SHP77 (cell line): ENCODE measurements around the gene ZNF436.

ENCODE experiments used
- DNase-seq, 2 experiments: peaks; one replicate each; lab custom pipeline; 2025; lab: John Stamatoyannopoulos, UW

Gene ZNF436

DNA sequence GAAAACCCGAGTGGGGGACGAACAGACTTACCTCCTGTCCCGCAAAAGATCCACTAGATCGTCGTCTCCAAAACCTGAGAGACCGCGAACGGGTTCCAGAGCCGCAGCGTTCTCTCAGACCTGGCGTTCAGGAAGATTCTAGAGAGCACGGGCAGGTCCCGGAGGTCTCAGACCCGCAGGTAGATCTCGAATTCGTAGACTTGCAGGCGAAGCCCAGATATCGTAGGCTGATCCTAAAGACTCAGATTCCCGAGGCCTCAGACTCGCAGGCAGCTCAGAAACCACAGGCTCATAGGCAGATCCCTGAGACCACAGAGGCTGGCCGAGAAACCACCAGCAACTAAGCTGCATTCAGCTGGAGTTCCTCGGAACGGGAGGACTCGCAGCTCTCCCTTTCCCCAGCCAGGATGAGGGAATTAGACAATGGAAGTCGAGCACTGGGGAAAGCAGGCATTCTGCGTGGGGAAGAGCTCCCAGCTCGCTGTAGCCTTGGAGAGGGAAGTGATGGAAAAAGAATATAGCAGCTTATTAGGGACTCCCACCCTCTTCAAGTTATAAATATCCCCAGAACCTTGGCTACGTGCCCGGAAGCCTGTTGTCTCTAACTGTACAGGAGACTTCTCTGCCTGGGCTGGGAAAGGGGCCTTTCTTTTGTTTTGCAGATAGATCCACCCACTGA lies at the start of gene ZNF436:
TSS of gene ZNF436 (minus strand) at position 502 of the 679 bp plus-strand sequence. CDS start 1,831 bp downstream, outside the sequence.
- DNase-seq: peak; percentile 70 to 73

DNA sequence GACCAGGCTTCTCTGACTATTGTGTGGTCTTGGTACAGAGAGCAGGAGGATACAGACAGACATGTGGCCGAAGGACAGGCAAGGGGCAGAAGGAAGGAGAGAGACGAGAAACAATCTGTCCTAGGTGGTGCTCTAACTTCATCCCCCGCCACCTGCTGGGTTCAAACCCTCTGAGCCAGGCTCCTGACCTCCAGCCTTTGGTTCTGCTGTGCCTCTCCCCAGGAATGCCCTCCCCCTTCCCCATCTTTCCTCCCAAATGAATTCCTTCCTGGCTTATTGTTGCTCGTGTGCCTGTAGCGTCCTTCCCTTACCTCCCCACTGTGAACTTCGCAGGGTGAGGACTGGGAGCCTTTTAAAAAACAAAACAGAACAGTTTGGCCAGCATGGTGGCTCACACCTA lies 49.5 kb upstream of the ZNF436 start:
- DNase-seq: no peak

GRCh38 chr1:23417570-23417969 lies 47.9 kb upstream of the ZNF436 start:
- peak; percentile 61 to 66 for DNase-seq

DNA sequence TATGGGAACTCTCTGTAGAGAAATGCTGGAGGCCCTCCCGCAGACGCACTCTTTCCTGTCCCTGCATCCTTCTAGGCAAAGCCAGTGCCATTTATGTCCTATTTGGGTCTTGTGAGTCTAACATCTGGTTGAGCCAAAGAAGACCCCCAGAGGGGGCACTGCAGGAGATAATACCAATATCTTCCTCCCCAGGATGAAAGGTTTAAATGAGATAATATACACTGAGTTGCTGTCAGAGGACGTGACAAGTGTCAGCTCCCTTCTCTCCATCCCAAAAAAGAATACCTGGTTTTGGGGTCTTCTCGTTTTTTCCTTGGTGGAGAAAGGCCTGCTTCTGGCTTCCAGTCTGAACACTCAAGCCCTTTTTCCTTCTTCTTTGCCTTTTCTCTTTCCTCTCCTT lies 47.3 kb upstream of the ZNF436 start:
- DNase-seq: no peak

- DNase-seq: no peak
These were observed 39.2 kb upstream of the ZNF436 start for GRCh38 chr1:23408797-23409290.

GRCh38 chr1:23407016-23407630 lies 37.5 kb upstream of the ZNF436 start:
- DNase-seq: no peak

- DNase-seq: no peak
These were observed 36.3 kb upstream of the ZNF436 start for GRCh38 chr1:23405946-23406345.

- DNase-seq: peak; percentile 94
These were observed 34.3 kb upstream of the ZNF436 start for GRCh38 chr1:23403735-23404486.

GRCh38 chr1:23403355-23403734 lies 33.7 kb upstream of the ZNF436 start:
- no peak for DNase-seq

DNA sequence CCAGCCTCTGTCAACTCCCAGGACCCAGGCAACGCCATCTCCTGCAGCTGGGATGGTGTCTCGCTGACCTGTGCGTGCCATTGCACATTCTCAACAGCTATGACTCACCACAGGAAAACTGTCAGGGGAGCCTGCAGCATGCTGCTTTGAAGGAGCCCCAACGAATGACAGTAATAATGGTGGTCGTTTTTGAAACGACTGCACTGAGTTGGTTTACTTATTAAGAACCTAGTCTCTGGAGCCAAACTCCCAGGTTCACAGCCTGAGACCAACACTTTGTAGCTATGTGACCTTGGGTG lies 33.4 kb upstream of the ZNF436 start:
- peak; percentile 18 to 59 for DNase-seq

DNA sequence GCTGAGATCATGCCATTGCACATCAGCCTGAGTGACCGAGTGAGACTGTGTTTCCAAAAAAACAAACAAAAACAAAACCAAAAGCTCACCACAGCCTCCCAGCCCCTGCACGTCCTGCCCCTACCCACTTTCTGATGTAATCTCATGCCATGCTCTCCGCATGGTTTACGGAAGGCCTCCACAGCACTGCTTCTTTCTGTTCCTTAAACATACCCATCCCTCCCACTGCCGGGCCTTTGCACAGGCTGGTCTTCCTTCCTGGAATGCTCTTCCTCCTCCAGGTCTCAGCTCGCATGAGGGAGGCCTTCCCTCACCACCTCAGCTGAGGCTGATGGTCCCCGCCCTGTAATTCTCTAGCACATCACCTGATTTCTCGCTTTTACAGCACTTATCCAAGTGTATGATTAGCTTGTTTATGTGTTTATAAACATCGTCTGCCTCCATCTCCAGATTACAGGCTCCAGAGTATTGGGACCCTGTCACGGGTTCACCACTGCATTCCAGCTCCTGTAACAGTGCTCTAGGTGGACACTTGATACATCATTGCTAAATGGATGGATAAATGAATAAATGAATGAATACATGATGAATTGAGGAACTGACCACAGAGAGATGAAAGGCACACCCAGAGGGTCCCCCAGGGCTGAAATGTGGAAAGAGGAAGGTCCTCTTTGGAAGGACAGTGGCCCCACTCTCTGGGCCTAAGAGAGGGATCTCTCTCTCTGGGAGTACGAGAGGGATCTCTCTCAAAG lies 32.8 kb upstream of the ZNF436 start:
- no peak for DNase-seq

DNA sequence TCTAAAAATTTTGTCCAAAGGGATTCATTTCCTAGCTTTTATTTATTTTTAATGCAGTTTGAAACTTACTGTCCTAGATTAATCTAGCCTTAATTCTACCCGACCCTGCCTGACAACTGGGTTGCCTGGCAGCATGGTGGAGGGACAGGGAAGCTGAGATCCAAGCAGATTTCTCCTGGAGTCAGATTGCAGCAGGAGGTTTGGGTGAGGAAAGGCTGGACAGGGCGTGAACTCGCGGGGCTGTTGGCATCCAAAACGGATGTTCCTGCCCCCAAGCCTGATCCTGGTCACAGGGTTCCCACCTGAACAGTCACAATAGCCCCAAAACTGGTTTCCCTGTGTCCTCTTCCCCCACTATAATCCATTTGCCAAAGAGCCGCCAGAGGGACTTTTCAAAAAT lies 31.7 kb upstream of the ZNF436 start:
- no peak for DNase-seq

GRCh38 chr1:23400324-23401114 lies 30.9 kb upstream of the ZNF436 start:
- no peak for DNase-seq

- DNase-seq: no peak
These were observed 29.6 kb upstream of the ZNF436 start for GRCh38 chr1:23399229-23399628.

DNA sequence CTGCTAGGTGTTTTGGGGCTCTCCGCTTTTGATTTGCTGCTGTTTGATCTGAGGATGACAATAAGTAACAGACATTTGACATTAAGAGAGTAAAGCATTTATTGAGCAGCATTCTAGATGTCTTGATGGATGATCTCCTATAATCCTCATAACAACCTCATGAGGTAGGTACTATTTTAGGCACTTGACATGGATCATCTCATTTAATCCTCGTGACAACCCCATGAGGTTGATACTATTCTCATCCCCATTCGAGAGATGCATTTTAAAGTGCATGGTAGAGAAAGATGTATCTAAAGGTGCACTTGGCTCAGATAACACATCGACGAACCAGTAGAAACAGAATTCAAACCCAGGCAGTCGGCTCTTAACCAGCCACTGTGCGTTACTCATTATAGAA lies 28.3 kb upstream of the ZNF436 start:
- DNase-seq: no peak

DNA sequence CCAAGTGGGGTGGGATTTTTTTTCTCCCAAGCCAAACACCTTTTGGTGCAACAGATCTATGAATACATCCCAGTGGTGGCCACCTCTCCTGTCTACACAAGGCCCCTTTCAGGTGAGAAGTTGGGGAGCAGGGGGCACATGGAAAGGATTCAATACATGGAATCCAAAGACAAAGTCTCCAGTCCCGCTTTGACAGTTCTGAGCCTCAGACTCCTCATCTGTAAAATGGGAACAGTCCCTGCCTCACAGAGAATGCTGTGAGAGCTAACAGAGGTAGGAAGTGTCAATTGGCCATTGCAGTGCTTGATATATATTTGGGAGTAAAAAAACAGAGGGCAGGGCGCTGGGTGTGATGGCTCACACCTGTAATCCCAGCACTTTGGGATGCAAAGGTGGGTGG lies 26.7 kb upstream of the ZNF436 start:
- no peak for DNase-seq

DNA sequence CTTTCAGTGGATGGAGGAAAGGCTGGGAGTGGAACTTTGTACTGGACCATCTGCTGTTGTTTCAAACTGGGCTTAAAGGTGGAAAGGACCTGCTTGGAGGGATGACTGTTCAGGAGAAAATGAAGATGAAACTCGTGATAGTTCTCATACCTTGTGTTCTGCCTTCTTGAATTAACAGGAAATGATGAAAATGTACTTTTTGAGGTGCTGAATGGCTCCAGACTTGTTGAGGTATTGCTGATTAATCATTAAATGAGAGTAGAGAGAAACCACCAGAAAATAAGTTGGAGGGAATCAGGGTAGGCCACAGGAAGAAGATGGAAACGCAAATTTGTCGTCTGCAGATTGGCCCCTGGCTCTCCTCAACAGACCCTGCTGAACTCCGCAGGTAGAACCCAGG lies 26.2 kb upstream of the ZNF436 start:
- DNase-seq: no peak

- no peak for DNase-seq
These were observed 25.6 kb upstream of the ZNF436 start for GRCh38 chr1:23395154-23395724.

DNA sequence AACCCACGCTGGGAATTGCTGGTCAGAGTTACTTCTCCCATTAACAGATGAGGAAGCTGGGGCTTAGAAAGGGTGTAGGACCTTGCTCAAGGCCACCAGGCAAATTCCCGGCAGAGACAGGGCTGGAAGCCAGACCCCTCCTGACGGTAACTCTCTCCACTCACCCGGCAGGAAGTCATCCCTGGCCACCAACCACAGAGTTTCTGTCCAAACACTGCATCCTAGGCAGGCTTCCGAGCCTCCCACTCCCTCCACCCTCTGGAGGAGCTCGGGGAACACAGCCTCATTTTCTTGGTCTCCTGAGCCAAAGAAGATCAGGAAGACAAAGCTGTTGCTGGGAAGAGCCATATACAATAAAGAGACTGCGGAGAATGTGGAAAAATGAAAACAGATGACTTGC lies 25.0 kb upstream of the ZNF436 start:
- peak; percentile 66 to 77 for DNase-seq

- DNase-seq: no peak
These were observed 24.5 kb upstream of the ZNF436 start for GRCh38 chr1:23394181-23394580.

GRCh38 chr1:23393706-23394105 lies 24.1 kb upstream of the ZNF436 start:
- peak; percentile 36 to 63 for DNase-seq
